ENCODE results near the gene AGPAT3.

Gene AGPAT3

DNA sequence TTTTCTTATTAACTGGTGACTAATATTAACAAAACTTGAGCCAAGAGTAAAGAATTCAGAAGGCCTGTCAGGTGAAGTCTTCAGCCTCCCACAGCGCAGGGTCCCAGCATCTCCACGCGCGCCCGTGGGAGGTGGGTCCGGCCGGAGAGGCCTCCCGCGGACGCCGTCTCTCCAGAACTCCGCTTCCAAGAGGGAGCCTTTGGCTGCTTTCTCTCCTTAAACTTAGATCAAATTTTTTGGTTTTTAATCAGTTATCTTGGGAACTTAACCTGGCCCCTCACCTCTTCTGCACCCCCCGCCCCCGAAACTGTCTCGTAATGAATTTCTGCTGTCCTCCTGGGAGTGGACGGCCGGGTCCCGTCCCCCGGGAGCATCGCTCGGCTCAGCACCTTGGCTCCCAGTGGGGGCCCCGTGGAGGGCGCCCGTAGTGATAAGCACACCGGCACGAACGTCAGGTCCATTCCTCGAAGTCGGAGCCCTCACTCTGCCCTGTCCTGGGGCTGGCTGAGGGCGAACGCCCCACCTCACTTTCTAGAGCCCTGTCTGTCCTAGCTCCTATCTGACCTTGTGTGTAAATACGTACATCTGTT lies 117.6 kb downstream of the AGPAT3 start:
- Histone ChIP-seq H3K27me3 (ENCODE audit: control insufficient read depth, insufficient read depth, low read length) (no peaks in the 10 kb centered on the region), H3K9me3 (ENCODE audit: control insufficient read depth, low read length) (no peaks in the 10 kb centered on the region), H3K4me3 (ENCODE audit: low read depth, low read length) (no peak overlapping the region), H3K27ac (no peak overlapping the region), H3K79me2 (no peaks in the 10 kb centered on the region), H3K36me3 (ENCODE audit: control insufficient read depth, insufficient read depth, low read length) (no peaks in the 10 kb centered on the region), H3K4me1 (no peaks in the 10 kb centered on the region), H2AFZ (no peak overlapping the region), H3K9ac (no peak overlapping the region), H3K4me2 (ENCODE audit: low read length) (no peak overlapping the region)
- TF ChIP-seq, protein P1, sequence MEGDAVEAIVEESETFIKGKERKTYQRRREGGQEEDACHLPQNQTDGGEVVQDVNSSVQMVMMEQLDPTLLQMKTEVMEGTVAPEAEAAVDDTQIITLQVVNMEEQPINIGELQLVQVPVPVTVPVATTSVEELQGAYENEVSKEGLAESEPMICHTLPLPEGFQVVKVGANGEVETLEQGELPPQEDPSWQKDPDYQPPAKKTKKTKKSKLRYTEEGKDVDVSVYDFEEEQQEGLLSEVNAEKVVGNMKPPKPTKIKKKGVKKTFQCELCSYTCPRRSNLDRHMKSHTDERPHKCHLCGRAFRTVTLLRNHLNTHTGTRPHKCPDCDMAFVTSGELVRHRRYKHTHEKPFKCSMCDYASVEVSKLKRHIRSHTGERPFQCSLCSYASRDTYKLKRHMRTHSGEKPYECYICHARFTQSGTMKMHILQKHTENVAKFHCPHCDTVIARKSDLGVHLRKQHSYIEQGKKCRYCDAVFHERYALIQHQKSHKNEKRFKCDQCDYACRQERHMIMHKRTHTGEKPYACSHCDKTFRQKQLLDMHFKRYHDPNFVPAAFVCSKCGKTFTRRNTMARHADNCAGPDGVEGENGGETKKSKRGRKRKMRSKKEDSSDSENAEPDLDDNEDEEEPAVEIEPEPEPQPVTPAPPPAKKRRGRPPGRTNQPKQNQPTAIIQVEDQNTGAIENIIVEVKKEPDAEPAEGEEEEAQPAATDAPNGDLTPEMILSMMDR (IDR thresholded peaks at IDR 0.05): no peak

DNA sequence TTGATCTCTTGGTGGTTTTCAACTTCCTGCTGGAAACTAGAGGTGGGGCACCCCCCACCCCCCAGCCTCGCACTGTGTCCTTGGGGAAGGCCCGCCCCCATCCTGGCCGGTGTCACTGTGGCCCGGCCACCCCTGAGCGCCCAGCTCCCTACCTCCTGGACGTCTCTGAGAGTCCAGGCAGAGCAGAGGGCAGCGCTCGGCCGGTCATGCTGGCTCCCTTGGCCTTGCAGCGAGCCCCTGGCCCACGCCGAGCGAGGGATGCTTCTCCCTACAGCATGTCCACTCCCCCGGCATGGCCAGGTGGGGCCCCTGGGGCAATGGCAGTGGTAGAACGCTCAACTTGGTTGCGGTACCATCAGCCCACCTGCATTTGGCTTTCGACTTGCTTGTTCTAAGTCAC lies 118.4 kb downstream of the AGPAT3 start:
- Histone ChIP-seq H3K4me1 (no peaks in the 10 kb centered on the region), H3K79me2 (no peaks in the 10 kb centered on the region), H3K9ac (no peak overlapping the region), H3K27me3 (ENCODE audit: control insufficient read depth, insufficient read depth, low read length) (no peaks in the 10 kb centered on the region), H3K4me2 (ENCODE audit: low read length) (no peak overlapping the region), H3K27ac (no peak overlapping the region), H3K4me3 (ENCODE audit: low read depth, low read length) (no peak overlapping the region), H3K9me3 (ENCODE audit: control insufficient read depth, low read length) (no peaks in the 10 kb centered on the region), H2AFZ (no peak overlapping the region), H3K36me3 (ENCODE audit: control insufficient read depth, insufficient read depth, low read length) (no peaks in the 10 kb centered on the region)
- TF ChIP-seq, protein P1 (IDR thresholded peaks at IDR 0.05): no peak

DNA sequence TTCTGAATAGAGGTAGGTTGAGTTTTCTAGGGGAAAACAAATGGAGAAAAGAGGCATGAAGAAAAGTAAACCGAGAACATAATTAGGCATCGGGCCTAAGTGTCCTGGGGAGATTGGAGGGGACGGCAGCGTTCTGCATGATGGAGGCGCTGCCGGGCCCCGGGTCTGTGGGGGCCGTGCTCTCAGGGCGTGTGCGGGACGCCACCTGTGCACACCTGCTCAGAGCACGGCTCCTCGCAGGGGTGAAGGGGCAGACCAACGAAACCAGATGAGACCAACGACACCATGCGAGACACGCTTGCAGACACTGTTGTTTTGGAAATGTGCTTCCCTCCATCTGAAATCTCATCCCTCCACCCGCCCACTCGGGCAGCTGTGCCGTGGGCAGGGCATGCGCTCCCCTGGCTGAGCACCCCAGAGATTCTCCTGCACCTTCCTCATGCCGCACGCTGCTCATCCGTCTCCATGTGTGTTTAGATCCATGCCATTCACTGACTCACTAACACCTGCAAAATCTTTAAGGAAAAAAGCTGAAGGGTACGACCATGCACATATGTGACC lies 118.9 kb downstream of the AGPAT3 start:
- TF ChIP-seq, protein P1 (IDR thresholded peaks at IDR 0.05): no peak
- H3K9ac ChIP-seq: no peak overlapping the region
- no peak overlapping the region for H2AFZ ChIP-seq
- no peaks in the 10 kb centered on the region for H3K9me3 ChIP-seq (ENCODE audit: control insufficient read depth, low read length)
- no peak overlapping the region for H3K4me3 ChIP-seq (ENCODE audit: low read depth, low read length)
- H3K36me3 ChIP-seq (ENCODE audit: control insufficient read depth, insufficient read depth, low read length): no peaks in the 10 kb centered on the region
- H3K4me1 ChIP-seq: no peaks in the 10 kb centered on the region
- no peaks in the 10 kb centered on the region for H3K27me3 ChIP-seq (ENCODE audit: control insufficient read depth, insufficient read depth, low read length)
- no peak overlapping the region for H3K27ac ChIP-seq
- no peaks in the 10 kb centered on the region for H3K79me2 ChIP-seq
- H3K4me2 ChIP-seq (ENCODE audit: low read length): no peak overlapping the region

DNA sequence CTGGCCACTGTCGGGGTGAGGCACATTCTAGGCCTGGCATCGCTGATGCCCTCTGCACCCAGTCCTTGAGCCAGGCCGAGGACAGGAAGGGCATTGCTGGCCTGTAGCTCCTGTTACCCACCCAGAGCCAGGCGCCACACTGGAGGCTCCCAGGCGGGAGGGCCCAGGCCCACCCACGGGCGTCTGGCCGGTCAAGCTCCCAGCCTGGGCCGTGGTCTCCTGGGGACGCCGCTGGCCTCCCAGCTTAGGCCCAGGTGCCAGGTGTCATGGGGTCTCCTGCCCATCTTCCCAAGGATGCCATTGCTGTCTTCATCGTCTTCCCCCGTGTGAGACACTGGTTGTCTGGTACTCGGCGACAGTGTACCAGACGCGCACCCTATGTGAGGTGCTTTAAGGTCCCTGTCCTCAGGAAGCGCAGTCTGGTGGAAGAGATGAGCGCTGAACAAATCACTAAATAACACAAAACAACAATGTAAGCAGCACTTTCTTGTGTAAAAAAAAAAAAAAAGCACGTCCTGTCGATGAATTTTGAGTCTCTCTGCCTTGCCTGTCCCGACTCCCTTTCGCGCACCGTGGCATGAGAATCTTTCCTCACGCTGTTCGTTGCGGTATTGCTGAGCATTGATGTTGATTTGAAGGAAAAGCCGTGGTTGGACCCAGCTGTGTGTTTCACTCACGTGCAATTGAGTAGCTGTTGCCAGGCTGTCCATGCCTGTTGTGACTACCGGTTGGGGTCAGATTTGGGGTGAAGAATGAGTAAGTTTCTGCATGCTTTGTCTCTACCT lies 120.1 kb downstream of the AGPAT3 start:
- no peak overlapping the region for H2AFZ ChIP-seq
- no peaks in the 10 kb centered on the region for H3K4me1 ChIP-seq
- no peak overlapping the region for H3K9ac ChIP-seq
- H3K36me3 ChIP-seq (ENCODE audit: control insufficient read depth, insufficient read depth, low read length): no peaks in the 10 kb centered on the region
- H3K79me2 ChIP-seq: no peaks in the 10 kb centered on the region
- no peak overlapping the region for H3K27ac ChIP-seq
- no peak overlapping the region for H3K4me2 ChIP-seq (ENCODE audit: low read length)
- H3K9me3 ChIP-seq (ENCODE audit: control insufficient read depth, low read length): no peaks in the 10 kb centered on the region
- no peaks in the 10 kb centered on the region for H3K27me3 ChIP-seq (ENCODE audit: control insufficient read depth, insufficient read depth, low read length)
- TF ChIP-seq, protein P1 (IDR thresholded peaks at IDR 0.05): no peak
- no peak overlapping the region for H3K4me3 ChIP-seq (ENCODE audit: low read depth, low read length)

Data from parathyroid adenoma (tissue), 2 donors.